HG02870 (cell line): Measurements from ENCODE around the gene MTHFD2.
"Not testable (repeated sequence)": the region's sequence is repeated elsewhere in the genome, so short reads cannot be mapped to it uniquely, and the experiment has no call there.

ENCODE experiments used
- ATAC-seq: cut with Tn5 transposase; IDR thresholded peaks from one replicate; pipeline ENCODE4 v1.9.1; 2021; ENCODE audit warnings: mild to moderate bottlenecking, moderate library complexity; ENCODE audit not compliant: unreplicated experiment

Gene MTHFD2

GRCh38 chr2:74226648-74227213 is 28.3 kb downstream of the MTHFD2 start:
- no peak for ATAC-seq

DNA sequence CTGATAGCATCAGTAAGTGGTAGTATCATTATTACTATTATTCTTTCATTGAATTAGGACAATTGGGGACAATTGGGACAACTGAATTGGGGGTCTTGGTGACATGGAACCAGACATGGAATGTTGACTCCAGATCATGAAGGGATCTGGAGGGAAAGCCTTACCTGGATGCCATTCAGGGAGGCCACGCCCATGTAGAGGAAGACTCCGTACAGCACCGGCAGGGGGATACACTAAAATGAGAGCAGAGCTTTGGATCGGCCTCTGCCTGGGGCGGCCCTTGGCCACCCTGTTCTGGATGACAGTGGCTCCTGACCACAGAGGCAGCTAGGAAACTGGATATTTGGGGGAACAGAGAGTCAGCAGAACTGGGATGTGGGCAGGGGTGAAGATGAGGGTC is 29.2 kb downstream of the MTHFD2 start:
- ATAC-seq: no peak

DNA sequence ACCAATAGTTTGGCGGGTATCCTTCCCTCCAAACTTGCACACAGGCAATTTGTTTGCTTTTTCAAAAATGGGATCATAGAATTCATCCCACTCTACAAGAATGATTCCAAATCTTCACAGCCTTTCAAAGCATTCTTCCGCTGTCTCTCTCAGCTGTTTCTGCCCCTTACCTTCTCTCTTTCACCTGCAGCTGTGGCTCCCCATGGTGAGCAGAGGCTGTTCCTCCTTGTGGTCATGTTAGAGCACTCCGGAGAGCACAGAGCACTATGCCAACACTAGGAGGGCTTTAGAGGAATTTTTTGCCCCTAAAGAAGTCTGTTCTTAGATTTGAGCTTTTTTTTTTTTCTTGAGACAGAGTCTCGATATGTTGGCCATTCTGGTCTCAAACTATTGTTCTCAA is 30.4 kb downstream of the MTHFD2 start:
- ATAC-seq: no peak

DNA sequence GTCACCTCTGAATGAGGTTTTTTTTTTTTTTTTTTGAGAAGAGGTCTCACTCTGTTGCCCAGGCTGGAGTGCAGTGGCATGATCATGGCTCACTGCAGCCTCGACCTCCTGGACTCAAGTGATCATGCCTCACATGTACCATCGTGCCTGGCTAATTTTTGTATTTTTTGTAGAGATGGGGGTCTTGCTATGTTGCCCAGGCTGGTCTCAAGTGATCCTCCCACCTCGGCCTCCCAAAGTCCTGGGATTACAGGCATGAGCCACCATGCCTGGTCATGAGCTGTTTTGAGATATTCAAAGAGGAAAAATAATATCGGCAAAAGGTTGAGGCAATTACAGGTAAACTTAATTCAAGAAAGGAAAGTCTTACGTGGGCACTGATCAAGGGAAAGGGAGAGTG is 31.4 kb downstream of the MTHFD2 start:
- not testable (repeated sequence) for ATAC-seq

DNA sequence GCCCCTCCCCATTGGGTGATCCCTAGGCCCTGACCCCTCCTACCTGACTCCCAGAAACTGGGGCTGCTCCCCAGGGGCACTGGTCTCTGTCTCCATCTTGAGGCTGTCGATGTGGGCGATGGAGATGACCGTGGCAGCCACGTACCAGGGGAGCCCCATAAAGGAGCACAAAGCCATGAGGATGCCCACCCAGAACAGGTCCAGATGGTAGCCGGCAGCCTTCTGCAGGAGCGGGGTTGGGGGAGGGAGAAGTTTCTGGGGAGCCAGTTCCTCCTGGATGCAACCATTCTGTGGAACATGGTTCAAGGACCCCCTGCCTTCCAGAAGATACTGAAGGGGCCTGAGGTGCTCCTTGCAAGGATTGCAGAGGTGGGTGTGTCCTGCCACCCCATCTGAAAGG is 34.0 kb downstream of the MTHFD2 start:
- ATAC-seq: no peak

GRCh38 chr2:74233648-74234047 is 35.2 kb downstream of the MTHFD2 start:
- no peak for ATAC-seq

GRCh38 chr2:74235041-74235440 is 36.6 kb downstream of the MTHFD2 start:
- ATAC-seq: no peak

GRCh38 chr2:74238879-74239278 is 40.5 kb downstream of the MTHFD2 start:
- ATAC-seq: no peak

DNA sequence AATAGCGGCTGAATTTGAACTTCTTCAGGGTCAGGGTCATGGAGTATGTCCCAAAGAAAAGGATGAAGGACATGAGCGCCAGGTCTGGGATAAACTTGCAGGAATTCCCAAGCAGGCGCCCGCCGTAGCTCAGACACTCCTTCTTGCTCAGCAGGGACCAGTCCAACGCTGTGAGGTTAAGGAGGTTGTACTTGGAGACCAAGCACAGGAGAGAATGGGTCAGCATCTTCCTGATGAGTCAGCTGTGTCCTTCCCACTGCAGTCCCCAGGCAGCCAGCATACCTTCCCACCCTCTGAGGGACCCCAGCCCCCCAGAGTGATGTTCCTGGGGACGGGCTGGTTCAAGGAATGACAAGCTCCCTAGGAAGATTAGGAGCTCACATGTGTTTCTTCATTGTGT is 40.9 kb downstream of the MTHFD2 start:
- no peak for ATAC-seq

GRCh38 chr2:74242354-74243071 is 44.1 kb downstream of the MTHFD2 start:
- ATAC-seq: no peak

DNA sequence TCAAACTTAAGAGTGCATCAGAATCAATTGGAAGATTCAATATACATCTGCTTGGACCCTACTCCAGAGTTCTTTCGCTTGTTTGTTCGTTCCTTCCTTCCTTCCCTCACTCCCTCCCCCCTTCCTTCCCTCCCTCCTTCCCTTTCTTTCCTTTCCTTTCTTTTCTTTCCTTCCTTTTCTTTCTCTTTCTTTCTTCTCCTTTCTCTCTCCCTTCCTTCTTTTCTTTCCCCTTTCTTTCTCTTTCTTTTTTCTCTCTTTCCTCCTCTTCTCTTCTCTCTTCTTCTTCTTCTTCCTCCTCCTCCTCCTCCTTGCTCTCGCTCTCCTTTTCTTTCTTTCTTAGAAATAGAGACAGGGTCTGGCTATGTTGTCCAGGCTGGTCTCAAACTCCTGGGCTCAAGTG is 45.9 kb downstream of the MTHFD2 start:
- no peak for ATAC-seq

DNA sequence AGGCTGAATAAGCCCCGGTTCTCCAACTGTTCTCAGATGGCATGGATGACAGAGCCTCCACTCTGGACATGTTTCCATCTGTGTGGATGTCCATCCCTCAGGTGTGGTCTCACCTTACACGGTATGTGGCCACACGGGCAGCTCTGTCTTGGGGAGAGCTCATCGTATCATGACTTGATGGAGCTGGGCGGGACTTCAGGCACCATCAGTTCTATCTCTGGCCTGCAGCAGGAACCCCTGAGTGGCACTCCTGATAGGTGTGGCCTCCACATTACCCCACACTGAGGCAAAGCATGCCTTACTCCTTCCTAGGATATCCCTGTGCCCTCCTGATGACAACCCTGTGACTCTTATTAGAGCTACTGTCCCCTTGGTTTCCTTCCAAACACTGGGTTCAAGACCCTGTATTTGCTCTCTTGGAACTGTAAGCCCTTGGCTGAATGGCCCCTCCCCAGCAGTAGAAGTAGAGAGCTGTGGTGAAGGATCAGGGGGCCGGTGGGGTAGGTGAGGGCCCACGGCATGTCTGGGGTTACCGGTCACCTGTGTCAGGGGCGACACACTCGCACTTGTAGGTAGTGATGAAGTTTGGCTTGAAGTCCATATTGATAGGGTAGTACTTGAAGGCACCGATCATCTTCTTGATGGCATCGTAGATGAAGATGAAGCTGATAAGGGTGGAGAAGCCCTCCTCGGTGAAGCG is 48.2 kb downstream of the MTHFD2 start:
- ATAC-seq: no peak

GRCh38 chr2:74249406-74250122 is 51.1 kb downstream of the MTHFD2 start:
- no peak for ATAC-seq

GRCh38 chr2:74250189-74250631 is 51.8 kb downstream of the MTHFD2 start:
- ATAC-seq: no peak

- ATAC-seq: no peak
Observed at GRCh38 chr2:74252036-74252435, 53.6 kb downstream of the MTHFD2 start.

GRCh38 chr2:74252862-74253261 is 54.4 kb downstream of the MTHFD2 start:
- no peak for ATAC-seq

- ATAC-seq: no peak
Observed at GRCh38 chr2:74253306-74253970, 55.0 kb downstream of the MTHFD2 start.

GRCh38 chr2:74253971-74254310 is 55.5 kb downstream of the MTHFD2 start:
- ATAC-seq: no peak

DNA sequence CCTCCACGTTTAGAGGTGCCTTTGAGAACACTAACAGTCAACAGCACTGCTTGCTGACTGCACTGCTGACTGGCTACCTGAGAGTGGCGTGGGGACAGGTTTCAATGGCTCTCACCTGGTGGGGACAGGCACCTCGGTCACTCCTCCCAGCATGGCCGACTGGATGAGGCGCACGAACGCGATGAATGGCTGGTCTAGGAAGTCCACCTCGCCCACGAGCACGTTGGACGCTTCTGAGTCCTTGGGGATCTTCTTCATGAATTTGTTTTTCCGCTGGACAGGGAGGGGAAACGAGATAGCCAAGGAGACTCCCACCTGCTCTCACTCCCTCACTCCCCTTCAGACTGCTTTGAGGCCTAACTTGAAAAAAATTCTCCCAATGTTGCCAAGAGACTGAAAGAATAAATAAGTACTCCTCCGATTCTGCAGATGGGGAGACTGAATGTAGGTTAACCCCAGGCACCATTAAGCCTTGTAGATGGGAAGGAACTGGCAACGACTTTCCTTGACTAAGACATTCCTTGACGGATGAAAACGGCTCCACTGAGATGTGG is 57.3 kb downstream of the MTHFD2 start:
- no peak for ATAC-seq

- ATAC-seq: no peak
Observed at GRCh38 chr2:74259191-74259590, 60.8 kb downstream of the MTHFD2 start.

DNA sequence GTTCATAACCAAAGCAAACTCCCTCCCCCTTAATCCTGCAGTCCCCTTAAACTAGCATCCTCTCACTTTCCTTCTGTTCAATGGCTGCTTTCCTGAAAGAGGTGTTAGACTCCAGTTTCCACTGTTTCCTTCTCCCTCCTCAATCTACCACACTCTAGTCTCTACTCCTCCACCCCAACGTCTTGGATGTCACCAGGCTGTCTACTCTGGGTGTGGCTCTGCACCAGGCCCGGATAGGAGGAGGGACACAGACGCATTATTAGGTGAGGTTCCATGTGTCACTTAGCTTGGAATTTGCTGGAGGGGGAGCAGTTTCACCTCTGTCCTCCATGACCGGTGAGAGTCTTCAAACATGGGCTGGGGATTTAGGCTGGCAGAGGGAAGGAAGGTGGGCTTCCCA is 61.3 kb downstream of the MTHFD2 start:
- ATAC-seq: no peak
